Esophagus squamous epithelium (tissue), 5 donors: Measurements from ENCODE around the gene SASH3. TPM values are rescaled to one million over a fixed set of nuclear protein-coding genes. Genes with fewer than 3 reads are reported as not detected.

ENCODE experiments used
- DNase-seq: peaks from one replicate; lab custom pipeline; 2025; lab: John Stamatoyannopoulos, UW
- H3K27ac ChIP-seq, 4 donors: fragments of 200-600 bp; sonication (generic); one replicate each; pipeline ENCODE4 v1.5.1; 2016 to 2019; ENCODE audit warnings: mild to moderate bottlenecking in 1 of 4
- H3K27me3 ChIP-seq, 4 donors: fragments of 200-600 bp; sonication (generic); 1 replicate in 3 of 4; 2 replicates in 1 of 4; pipeline versions ENCODE4 v1.5.1 to v1.6.0; 2017 to 2021; ENCODE audit warnings: antibody characterized with exemption in 1 of 4
- H3K36me3 ChIP-seq, 3 donors: fragments of 200-600 bp; sonication (generic); one replicate each; pipeline ENCODE4 v1.5.1; 2016 to 2019
- H3K4me1 ChIP-seq, 3 donors: fragments of 200-600 bp; sonication (generic); one replicate each; pipeline ENCODE4 v1.5.1; 2017 to 2019
- H3K4me3 ChIP-seq, 4 donors: fragments of 200-600 bp; sonication (generic); 1 replicate in 3 of 4; 2 replicates in 1 of 4; pipeline ENCODE4 v1.5.1; 2016 to 2019; ENCODE audit warnings: mild to moderate bottlenecking in 2 of 4, moderate library complexity in 1 of 4
- H3K9me3 ChIP-seq, 3 donors: fragments of 200-600 bp; sonication (generic); one replicate each; pipeline ENCODE4 v1.5.1; 2016 to 2019
- POLR2A ChIP-seq, 4 donors: fragments of 450-650 bp; IDR thresholded peaks; one replicate each; pipeline ENCODE4 v1.6.1; 2017; ENCODE audit warnings: antibody characterized with exemption in 4 of 4, mild to moderate bottlenecking in 4 of 4, moderate library complexity in 3 of 4
- WGBS, 2 donors: methylation state at CpG; one replicate each; pipeline ENCODE4 v1.1.5; 2018; 5-methylcytosine and 5-hydroxymethylcytosine counted together
- intact Hi-C: fragments of 100-400 bp; cut with DNase I; formaldehyde crosslinking; loops from one replicate; pipeline ENCODE4 v1.15.0; 2022
- total RNA-seq, 4 donors: library from RNA; depleted of rRNA; stranded (reverse); fragments of >200 nt; gene quantifications; one replicate each; pipeline ENCODE4 v1.1.0, GENCODE V29; 2016
- TF ChIP-seq, protein P1 (sequence below), 6 experiments: fragments of 450-650 bp in 4 of 6; fragments of 200-600 bp in 2 of 6; sonication (generic) in 2 of 6; IDR thresholded peaks; one replicate each; pipeline ENCODE4 v1.5.1; 2016 to 2019; ENCODE audit warnings: antibody characterized with exemption in 6 of 6, mild to moderate bottlenecking in 4 of 6, moderate library complexity in 4 of 6
- donor health status: DM: yes; HTN: yes; CAD: no.

Gene SASH3
- 1 to 10 TPM; 2.5 to 9.3 (median 4.0) TPM for total RNA-seq

GRCh38 chrX:129779747-129780146, at the start of gene SASH3:
SASH3 (plus strand) TSS chrX:129779949; CDS start chrX:129780098, 149 bp downstream.
- no CpG with 5 or more reads among the region's 13 CpGs for WGBS, 2 donors
- DNase-seq = peak; percentile 52
- peak within 1 kb of the TSS in 3 of 4 donors; percentile 5 to 45 (median 32) for H3K4me3 ChIP-seq

DNA sequence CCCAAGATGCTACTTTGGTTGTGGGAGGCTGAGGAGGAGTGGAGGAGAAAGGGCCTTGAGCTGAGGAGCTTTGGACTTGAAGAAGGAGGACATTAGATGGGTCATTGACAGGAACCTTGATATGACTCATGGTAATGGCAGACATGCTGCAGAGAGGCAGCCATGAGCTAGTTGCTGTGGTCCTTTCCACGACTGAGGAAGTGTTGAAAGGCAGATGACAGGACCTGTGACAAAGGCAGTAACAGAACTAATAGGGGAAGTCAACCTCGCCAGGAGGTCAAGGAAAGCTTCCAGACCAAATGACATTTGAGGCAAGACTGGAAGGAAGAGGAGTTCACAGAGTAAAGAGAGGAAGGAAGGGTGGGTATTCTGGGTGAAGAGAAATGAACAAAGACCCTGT, 48.5 kb upstream of the SASH3 start:
- Histone ChIP-seq H3K36me3 (no peaks in the 10 kb centered on the region), H3K27ac (no peak overlapping the region), H3K4me3 (no peak overlapping the region), H3K27me3 (no peaks in the 10 kb centered on the region), H3K9me3 (no peaks in the 10 kb centered on the region), H3K4me1 (no peaks in the 10 kb centered on the region)
- 35 to 61% methylated on average over 2 of the region's 2 CpGs for WGBS, 2 donors
- intact Hi-C loops = no loop called here
- no peak for DNase-seq
- TF ChIP-seq, protein P1, sequence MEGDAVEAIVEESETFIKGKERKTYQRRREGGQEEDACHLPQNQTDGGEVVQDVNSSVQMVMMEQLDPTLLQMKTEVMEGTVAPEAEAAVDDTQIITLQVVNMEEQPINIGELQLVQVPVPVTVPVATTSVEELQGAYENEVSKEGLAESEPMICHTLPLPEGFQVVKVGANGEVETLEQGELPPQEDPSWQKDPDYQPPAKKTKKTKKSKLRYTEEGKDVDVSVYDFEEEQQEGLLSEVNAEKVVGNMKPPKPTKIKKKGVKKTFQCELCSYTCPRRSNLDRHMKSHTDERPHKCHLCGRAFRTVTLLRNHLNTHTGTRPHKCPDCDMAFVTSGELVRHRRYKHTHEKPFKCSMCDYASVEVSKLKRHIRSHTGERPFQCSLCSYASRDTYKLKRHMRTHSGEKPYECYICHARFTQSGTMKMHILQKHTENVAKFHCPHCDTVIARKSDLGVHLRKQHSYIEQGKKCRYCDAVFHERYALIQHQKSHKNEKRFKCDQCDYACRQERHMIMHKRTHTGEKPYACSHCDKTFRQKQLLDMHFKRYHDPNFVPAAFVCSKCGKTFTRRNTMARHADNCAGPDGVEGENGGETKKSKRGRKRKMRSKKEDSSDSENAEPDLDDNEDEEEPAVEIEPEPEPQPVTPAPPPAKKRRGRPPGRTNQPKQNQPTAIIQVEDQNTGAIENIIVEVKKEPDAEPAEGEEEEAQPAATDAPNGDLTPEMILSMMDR (IDR thresholded peaks at IDR 0.05) = no peak
- TF ChIP-seq POLR2A (IDR thresholded peaks at IDR 0.05) = no peak

More at GRCh38 chrX:129779747-129780146, at the start of gene SASH3:
- Histone ChIP-seq H3K36me3 (no peaks in the 10 kb centered on the region), H3K27me3 (no peaks in the 10 kb centered on the region), H3K27ac (peak within 1 kb of the TSS in 3 of 4 donors; percentile 14 to 66 (median 55)), H3K4me1 (no peaks in the 10 kb centered on the region), H3K9me3 (no peaks in the 10 kb centered on the region)
- TF ChIP-seq, protein P1 (IDR thresholded peaks at IDR 0.05) = no peak
- peak in 1 of 4 donors; percentile 57 for TF ChIP-seq POLR2A (IDR thresholded peaks at IDR 0.05)
- intact Hi-C loops = no loop called here

DNA sequence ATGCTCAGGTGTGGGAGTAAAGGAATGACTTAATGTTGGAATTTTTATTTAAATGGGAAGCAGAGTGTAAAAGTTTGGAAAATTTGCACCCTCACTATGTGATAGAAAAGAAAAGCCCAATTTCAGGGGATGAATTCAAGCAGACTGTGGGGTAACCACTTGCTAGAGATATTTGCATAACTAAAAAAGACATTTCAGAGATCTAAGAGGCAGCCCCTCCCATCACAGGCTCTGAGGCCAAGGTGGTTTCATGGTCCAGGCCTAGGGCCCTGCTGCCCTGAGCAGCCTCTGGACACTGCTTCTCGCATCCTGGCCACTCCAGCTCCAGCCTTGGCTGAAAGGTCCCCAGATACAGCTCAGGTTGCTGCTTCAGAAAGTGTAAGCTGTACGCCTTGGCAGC, 46.9 kb upstream of the SASH3 start:
- TF ChIP-seq, protein P1 (IDR thresholded peaks at IDR 0.05) = no peak
- TF ChIP-seq POLR2A (IDR thresholded peaks at IDR 0.05) = no peak
- intact Hi-C loops = no loop called here
- H3K27me3 ChIP-seq = no peaks in the 10 kb centered on the region
- no peaks in the 10 kb centered on the region for H3K36me3 ChIP-seq
- no peak overlapping the region for H3K27ac ChIP-seq
- no peak for DNase-seq
- WGBS, 2 donors = 80% methylated on average over 1 of the region's 2 CpGs; no CpG with 5 or more reads in 1 of the 2 donors
- no peak overlapping the region for H3K4me3 ChIP-seq
- no peaks in the 10 kb centered on the region for H3K9me3 ChIP-seq
- H3K4me1 ChIP-seq = peaks cover 0 to 7% (median 3%) of the 10 kb centered on the region in 3 donors

DNA sequence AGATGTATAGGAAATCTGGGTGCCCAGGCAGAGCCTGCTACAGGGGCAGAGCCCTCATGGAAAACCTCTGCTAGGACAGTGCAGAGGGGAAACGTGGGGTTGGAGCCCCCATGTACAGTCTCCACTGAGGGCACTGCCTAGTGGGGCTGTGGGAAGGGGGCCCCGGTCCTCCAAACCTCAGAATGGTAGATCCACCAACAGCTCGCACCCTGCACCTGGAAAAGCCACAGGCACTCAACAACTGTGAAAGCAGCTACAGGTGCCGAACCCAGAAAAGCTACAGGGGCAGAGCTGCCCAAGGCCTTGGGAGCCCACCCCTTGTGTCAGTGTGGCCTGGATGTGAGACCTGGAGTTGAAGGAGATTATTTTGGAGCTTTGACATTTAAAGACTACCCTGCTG, 46.4 kb upstream of the SASH3 start:
- Histone ChIP-seq H3K27me3 (no peaks in the 10 kb centered on the region), H3K9me3 (no peaks in the 10 kb centered on the region), H3K36me3 (no peaks in the 10 kb centered on the region), H3K4me3 (no peak overlapping the region), H3K27ac (no peak overlapping the region), H3K4me1 (peaks cover 0 to 12% (median 3%) of the 10 kb centered on the region in 3 donors)
- WGBS, 2 donors = 80% methylated on average over 1 of the region's 4 CpGs; no CpG with 5 or more reads in 1 of the 2 donors
- TF ChIP-seq, protein P1 (IDR thresholded peaks at IDR 0.05) = no peak
- no peak for TF ChIP-seq POLR2A (IDR thresholded peaks at IDR 0.05)
- intact Hi-C loops = no loop called here
- no peak for DNase-seq

- 63 to 65% methylated on average over 5 of the region's 6 CpGs for WGBS, 2 donors
- no peak overlapping the region for H3K4me3 ChIP-seq
- TF ChIP-seq POLR2A (IDR thresholded peaks at IDR 0.05) = no peak
- TF ChIP-seq, protein P1 (IDR thresholded peaks at IDR 0.05) = no peak
Measured at GRCh38 chrX:129736491-129736890, 43.3 kb upstream of the SASH3 start.

More at GRCh38 chrX:129736491-129736890, 43.3 kb upstream of the SASH3 start:
- H3K27me3 ChIP-seq = no peaks in the 10 kb centered on the region
- no peaks in the 10 kb centered on the region for H3K9me3 ChIP-seq
- no peaks in the 10 kb centered on the region for H3K36me3 ChIP-seq
- DNase-seq = no peak
- peaks cover 0 to 20% (median 3%) of the 10 kb centered on the region in 3 donors for H3K4me1 ChIP-seq
- H3K27ac ChIP-seq = no peak overlapping the region
- intact Hi-C loops = no loop called here
